T-helper 17 cell (primary cell): Measurements from ENCODE around the gene LILRB5. TPM values are rescaled to one million over a fixed set of nuclear protein-coding genes. Genes with fewer than 3 reads are reported as not detected.
"Not testable (repeated sequence)": the region's sequence is repeated elsewhere in the genome, so short reads cannot be mapped to it uniquely, and the experiment has no call there.

ENCODE experiments used
- ATAC-seq: fragments of 150-1000 bp; cut with Tn5 transposase; 2 replicates; pipeline ENCODE4 v1.10.0; 2021; ENCODE audit warnings: mild to moderate bottlenecking, moderate library complexity
- DNase-seq, 3 donors: peaks; one replicate each; pipeline versions ENCODE4 v3.0.0 to v3.0.0-alpha.2; 2020 to 2021
- H3K9me3 ChIP-seq: one replicate; pipeline ENCODE4 v1.7.0; 2013; ENCODE audit warnings: low read length, mild to moderate bottlenecking; ENCODE audit not compliant: control insufficient read depth, poor library complexity, severe bottlenecking
- H3K27ac Mint-ChIP-seq: one replicate; pipeline ENCODE4 v1.8.0; 2022; ENCODE audit warnings: mild to moderate bottlenecking, moderate library complexity, mixed read lengths
- H3K27me3 Mint-ChIP-seq: one replicate; pipeline ENCODE4 v1.8.0; 2022; ENCODE audit warnings: mixed read lengths
- H3K36me3 Mint-ChIP-seq: one replicate; pipeline ENCODE4 v1.8.0; 2022; ENCODE audit warnings: low read depth, mixed read lengths
- H3K4me1 Mint-ChIP-seq: one replicate; pipeline ENCODE4 v1.8.0; 2022; ENCODE audit warnings: mild to moderate bottlenecking, mixed read lengths
- H3K4me3 Mint-ChIP-seq: one replicate; pipeline ENCODE4 v1.8.0; 2022; ENCODE audit warnings: mild to moderate bottlenecking, moderate library complexity, mixed read lengths
- total RNA-seq, 4 donors: library from RNA in 2 of 4; stranded (reverse) in 2 of 4; gene quantifications; one replicate each; pipeline ENCODE4 v1.2.3 and lab custom pipeline; 2022 to 2026

The LILRB5 gene
- total RNA-seq, 2 donors from 2014 or later: 0.20 TPM; not detected in 1

DNA sequence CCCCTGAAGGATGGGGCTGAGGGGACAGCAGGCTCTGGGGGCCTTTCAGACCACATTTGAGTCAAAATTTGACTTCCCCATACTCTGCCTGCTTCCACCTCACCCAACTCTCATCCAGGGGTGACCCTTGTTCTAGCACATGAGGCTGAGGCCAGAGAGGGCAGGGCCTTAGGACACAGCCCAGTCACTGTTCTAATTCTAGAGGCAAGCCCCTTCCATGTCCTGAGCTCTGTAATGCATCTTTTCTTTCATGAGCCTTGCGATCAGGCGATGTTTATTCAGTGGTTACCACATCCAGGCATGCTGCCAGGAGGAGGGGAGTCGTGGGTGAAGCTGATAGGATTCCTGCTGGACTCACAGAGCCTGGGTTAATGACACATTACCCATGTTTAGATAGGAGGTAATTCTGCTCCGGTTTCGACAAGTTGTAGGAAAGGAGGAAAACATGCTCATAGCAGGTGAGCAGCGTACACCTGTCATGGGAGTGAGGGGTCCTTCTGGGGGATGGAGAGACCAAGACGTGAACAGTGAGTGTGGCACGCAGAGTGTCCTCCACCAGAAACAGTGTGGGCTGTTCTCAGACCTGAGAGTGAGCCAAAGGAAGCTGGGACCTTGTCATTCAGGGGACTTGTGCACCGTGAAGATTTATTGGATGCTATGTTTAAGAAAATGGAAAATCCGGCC, 47.1 kb downstream of the LILRB5 start:
- H3K9me3 ChIP-seq: no peaks in the 10 kb centered on the region
- peaks cover 9% of the 10 kb centered on the region for H3K36me3 Mint-ChIP-seq
- peak overlapping the region; percentile 88 for H3K4me3 Mint-ChIP-seq
- DNase-seq (no peak), ATAC-seq (no peak)
- H3K4me1 Mint-ChIP-seq: peaks cover 39% of the 10 kb centered on the region
- peak overlapping the region; percentile 95 for H3K27ac Mint-ChIP-seq
- H3K27me3 Mint-ChIP-seq: no peaks in the 10 kb centered on the region

DNA sequence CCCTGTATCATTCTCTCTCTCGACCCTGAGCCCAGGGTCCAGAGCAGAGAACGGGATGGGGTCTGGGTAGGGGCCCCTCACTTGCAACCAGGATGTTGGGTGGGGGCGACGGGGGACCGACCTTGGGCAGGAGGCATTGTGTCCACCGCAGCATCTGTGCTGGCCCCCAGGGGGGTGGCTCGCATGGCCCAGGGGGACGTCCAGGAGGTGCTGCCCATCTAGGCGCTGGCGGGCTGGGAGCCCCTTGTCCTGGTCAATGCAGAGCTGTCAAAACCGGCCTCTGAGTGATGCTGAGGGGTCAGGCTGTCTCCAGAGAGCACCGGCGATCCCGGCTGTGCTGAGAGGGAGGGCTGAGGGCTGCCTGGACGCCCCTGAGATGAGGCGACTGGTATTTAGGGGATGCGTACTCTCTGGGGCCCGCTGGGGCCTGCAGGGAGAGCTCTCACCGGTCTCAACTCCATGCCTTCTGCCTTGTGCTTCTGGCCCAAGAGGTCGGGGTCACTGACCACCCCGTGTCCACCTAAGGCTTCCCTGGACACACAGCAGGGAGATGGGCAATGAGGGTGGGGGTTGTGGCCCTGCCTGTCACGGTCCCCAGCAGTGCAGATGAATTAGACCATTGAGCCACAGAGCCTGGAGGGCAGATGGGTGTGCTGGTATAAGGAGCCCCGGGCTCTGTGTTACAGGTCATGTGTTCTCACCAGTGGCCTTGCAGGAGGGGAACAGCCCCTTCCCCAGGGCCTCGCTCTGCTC, 47.8 kb downstream of the LILRB5 start:
- H3K9me3 ChIP-seq: no peaks in the 10 kb centered on the region
- DNase-seq: no peak
- Mint-ChIP-seq H3K4me1 (peaks cover 43% of the 10 kb centered on the region), H3K27ac (peak overlapping the region; percentile 95), H3K4me3 (peak overlapping the region; percentile 88), H3K27me3 (no peaks in the 10 kb centered on the region), H3K36me3 (peaks cover 10% of the 10 kb centered on the region)
- no peak for ATAC-seq

DNA sequence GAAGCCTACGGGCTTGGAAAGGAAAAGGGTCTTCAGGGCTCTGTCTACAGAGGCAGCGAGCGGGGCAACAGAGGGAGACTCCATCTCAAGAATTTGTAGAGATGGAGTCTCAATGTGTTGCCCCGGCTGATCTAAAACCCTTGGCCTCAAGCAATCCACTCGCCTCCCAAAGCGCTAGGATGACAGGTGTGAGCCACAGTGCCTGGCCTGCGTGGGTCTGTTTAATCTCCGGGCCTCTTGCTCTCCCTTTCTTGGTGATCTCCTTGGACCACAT, 48.4 kb downstream of the LILRB5 start:
- H3K4me1 Mint-ChIP-seq: peaks cover 46% of the 10 kb centered on the region
- peak overlapping the region; percentile 95 for H3K27ac Mint-ChIP-seq
- no peak for ATAC-seq
- H3K27me3 Mint-ChIP-seq: no peaks in the 10 kb centered on the region
- no peak for DNase-seq
- no peaks in the 10 kb centered on the region for H3K9me3 ChIP-seq
- H3K36me3 Mint-ChIP-seq: peaks cover 10% of the 10 kb centered on the region
- peak overlapping the region; percentile 47 for H3K4me3 Mint-ChIP-seq

DNA sequence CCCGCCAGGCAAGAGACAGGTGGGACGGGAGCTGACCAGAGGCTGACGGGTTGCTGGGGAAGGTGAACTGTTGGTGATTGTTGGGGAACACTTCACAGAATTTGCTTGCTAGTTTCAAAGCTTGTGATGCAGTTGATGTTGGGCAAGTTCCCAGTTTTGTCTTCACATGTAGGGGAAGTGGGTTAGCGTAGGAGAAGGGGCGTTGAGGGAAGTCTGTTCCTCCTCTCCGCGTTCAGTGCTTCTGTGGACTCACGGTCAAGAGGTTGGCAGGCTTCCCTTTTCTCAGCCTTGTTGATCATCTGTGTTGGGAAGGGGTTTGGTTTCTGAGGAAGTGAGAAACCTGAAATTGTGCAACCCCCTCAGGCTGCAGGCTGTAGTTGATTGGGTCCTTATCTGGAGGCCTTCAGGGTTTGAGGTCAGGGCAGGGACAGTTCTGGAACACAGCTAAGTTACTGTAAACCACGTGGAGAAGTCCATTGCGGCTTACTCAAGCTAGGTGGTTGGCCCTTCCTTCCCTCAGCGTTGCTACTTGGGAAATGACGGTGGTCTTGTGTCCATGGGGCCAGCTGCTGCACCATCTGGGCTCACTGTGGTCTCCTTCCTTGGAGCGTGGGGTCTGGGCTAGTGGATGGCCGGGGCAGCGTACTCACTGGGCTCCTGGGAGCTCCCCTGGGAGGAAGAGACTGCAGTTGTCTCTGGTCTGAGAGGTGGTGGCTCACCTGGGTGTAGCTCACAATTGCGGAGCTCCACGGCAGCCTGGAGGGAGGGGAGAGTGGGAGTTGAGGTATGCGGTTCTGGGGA, 48.9 kb downstream of the LILRB5 start:
- H3K27ac Mint-ChIP-seq: peak overlapping the region; percentile 95
- DNase-seq (no peak), ATAC-seq (no peak)
- peaks cover 50% of the 10 kb centered on the region for H3K4me1 Mint-ChIP-seq
- peak overlapping the region; percentile 47 for H3K4me3 Mint-ChIP-seq
- peaks cover 10% of the 10 kb centered on the region for H3K36me3 Mint-ChIP-seq
- H3K9me3 ChIP-seq: no peaks in the 10 kb centered on the region
- H3K27me3 Mint-ChIP-seq: no peaks in the 10 kb centered on the region

DNA sequence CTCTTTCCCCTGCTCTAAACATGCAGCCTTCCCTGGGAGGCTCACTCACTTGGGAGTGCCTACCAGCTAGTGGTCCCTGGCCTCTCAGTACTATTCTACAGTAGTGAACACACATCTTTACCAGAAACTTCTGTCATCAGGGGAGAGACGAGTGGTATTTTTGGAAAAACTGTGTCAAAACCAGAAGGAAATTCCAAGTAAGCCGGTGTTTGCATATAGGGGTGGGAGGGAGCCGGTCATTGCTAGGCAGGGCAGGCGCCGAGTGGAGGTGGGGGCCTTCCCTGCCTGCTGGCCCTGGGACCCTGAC, 49.4 kb downstream of the LILRB5 start:
- H3K27ac Mint-ChIP-seq: peak overlapping the region; percentile 95
- no peaks in the 10 kb centered on the region for H3K27me3 Mint-ChIP-seq
- H3K36me3 Mint-ChIP-seq: peaks cover 10% of the 10 kb centered on the region
- peak overlapping the region; percentile 28 for H3K4me3 Mint-ChIP-seq
- no peak for ATAC-seq
- H3K9me3 ChIP-seq: no peaks in the 10 kb centered on the region
- H3K4me1 Mint-ChIP-seq: peaks cover 55% of the 10 kb centered on the region
- DNase-seq: no peak

DNA sequence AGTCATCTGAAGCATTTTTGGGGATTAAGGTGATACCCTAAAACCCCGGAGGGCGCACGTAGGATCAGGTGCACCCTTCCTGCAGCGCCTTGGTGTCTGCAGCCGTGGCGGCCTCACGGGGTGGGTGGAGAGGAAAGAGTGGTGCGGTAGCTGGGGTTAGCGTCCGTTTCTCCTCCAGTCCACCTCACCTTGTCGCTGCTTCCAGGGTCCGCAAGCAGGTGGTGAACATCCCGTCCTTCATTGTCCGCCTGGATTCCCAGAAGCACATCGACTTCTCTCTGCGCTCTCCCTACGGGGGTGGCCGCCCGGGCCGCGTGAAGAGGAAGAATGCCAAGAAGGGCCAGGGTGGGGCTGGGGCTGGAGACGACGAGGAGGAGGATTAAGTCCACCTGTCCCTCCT, 49.9 kb downstream of the LILRB5 start:
- not testable (repeated sequence) for H3K9me3 ChIP-seq, DNase-seq, H3K27me3 Mint-ChIP-seq, ATAC-seq
- Mint-ChIP-seq H3K4me3 (peak overlapping the region; percentile 28), H3K4me1 (peaks cover 58% of the 10 kb centered on the region), H3K27ac (peak overlapping the region; percentile 95), H3K36me3 (peaks cover 10% of the 10 kb centered on the region)

DNA sequence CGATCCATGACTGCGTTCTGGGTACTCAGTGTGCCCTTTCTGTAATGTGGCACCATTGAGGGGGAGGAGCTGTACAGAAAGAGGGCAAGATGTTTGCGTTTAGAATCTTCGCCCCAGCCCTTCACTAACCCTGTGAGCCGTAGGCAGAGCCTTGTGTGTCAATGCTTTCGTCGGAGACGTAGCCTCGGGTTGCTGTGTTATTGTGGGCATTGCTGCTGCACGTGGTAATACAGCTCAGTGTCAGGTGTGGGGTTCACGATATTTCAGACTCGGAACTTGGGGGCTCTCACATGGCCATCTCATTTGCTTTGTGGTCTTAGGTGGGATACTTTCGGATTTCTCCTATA, 50.3 kb downstream of the LILRB5 start:
- H3K9me3 ChIP-seq: no peaks in the 10 kb centered on the region
- H3K4me3 Mint-ChIP-seq: peak overlapping the region; percentile 21
- peaks cover 60% of the 10 kb centered on the region for H3K4me1 Mint-ChIP-seq
- no peaks in the 10 kb centered on the region for H3K27me3 Mint-ChIP-seq
- DNase-seq (no peak), ATAC-seq (no peak)
- H3K36me3 Mint-ChIP-seq: peaks cover 10% of the 10 kb centered on the region
- peak overlapping the region; percentile 95 for H3K27ac Mint-ChIP-seq

DNA sequence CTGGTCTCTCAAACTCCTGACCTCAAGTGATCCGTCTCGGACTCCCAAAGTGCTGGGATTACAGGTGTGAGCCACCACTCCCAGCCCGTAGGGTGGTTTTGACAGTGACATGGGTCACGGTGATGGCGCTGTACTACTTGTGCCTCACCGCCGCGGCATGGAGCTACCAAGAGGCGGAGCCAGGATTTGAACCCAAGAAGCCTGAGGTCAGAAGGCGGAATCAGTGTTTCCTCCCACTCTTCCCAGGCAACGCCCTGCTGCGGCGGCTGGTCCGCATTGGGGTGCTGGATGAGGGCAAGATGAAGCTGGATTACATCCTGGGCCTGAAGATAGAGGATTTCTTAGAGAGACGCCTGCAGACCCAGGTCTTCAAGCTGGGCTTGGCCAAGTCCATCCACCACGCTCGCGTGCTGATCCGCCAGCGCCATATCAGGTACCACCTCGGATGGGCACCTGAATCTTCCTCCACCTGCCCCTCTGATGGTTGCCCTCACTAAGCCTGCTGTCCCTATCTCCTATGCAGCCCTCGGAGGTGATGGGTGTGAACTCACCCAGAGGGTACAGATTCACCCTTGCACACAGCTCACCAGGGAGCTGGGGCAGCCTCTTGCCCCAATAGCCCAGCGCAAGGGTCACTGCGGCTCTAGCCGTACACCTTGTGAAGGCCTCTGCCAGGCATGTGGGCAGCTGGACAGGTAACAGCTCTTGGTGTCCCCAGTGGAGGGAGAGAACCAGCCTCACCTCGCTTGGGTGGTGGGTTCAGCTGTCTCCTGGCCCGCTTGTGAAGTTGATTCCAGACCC, 50.8 kb downstream of the LILRB5 start:
- Mint-ChIP-seq H3K4me3 (no peak overlapping the region), H3K27ac (peak overlapping the region; percentile 95), H3K27me3 (no peaks in the 10 kb centered on the region), H3K36me3 (peaks cover 10% of the 10 kb centered on the region), H3K4me1 (peaks cover 64% of the 10 kb centered on the region)
- H3K9me3 ChIP-seq: no peaks in the 10 kb centered on the region
- ATAC-seq (no peak), DNase-seq (no peak)

DNA sequence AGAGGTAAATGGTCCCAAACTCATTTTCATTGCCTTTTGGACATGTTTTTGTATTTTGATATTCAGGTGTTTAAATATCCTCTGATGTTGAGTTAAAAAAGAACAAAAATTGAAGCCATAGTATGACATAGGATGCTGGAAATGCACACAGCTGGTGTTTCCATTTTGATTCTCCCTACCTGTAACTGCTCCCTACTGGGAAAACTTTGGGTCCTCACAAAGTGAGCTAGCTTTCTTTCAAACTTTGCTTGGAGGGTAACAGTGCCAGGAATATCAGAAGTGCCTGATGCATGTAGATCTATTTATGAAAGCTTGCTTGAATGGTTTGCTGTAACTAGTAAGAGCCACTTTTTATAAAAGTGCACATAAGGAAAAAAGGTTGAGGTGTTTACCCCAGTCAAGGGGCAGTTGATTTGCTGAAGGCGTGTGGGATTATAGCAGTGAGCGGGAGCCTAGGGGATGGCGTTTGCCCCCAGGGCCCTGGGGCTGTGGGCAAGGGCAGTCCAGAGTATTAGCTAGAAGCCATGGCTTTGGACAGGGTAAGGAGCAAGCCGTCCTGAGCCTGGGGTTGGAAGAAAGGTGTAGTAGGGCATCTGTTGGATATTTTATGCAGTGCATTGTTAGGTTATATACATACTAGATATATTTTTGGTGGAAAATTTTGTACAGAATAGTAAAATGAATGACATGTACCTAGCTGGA, 52.2 kb downstream of the LILRB5 start:
- Mint-ChIP-seq H3K27ac (peak overlapping the region; percentile 100), H3K4me3 (peak overlapping the region; percentile 71)
- no peaks in the 10 kb centered on the region for H3K9me3 ChIP-seq

DNA sequence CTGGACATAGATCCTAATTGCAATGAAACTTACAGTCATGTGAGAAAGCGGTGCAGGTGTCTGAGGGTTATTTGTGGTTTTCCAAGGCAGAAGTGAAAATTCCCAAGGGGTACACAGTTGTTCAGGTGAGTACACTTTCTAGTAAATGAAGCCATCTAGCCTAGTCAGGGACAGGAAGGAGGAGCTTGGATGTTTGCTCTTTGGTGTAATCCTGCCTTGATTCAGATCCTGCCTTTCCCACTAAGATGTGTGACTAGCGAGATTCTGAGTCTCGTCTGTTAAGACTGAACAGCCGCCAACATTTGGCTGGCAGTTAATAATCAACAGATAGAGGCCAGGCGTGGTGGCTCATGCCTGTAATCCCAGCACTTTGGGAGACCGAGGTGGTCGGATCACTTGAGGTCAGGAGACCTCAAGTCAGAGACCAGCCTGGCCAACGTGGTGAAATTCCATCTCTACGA, 53.9 kb downstream of the LILRB5 start:
- Mint-ChIP-seq H3K27ac (peak overlapping the region; percentile 100), H3K4me3 (peak overlapping the region; percentile 73), H3K4me1 (peaks cover 47% of the 10 kb centered on the region), H3K27me3 (peaks cover 5% of the 10 kb centered on the region), H3K36me3 (peaks cover 12% of the 10 kb centered on the region)
- DNase-seq (no peak), ATAC-seq (no peak)
- H3K9me3 ChIP-seq: no peaks in the 10 kb centered on the region

More for the DNA sequence above, 52.2 kb downstream of the LILRB5 start:
- ATAC-seq: no peak
- peaks cover 12% of the 10 kb centered on the region for H3K36me3 Mint-ChIP-seq
- no peak for DNase-seq
- H3K27me3 Mint-ChIP-seq: peaks cover 5% of the 10 kb centered on the region
- H3K4me1 Mint-ChIP-seq: peaks cover 60% of the 10 kb centered on the region

DNA sequence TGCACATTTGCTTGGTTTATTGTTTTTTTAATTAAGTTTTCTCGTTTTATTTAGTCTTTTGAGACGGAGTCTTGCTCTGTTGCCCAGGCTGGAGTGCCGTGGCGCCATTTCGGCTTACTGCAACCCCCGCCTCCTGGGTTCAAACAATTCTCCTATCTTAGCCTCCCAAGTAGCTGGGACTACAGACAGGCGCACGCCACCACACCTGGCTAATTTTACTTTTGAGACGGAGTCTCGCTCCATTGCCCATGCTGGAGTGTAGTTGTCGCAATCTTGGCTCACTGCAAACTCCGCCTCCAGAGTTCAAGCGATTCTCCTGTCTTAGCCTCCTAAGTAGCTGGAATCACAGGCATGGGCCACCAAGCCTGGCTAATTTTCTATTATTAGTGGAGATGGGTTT, 55.1 kb downstream of the LILRB5 start:
- Mint-ChIP-seq H3K4me1 (peaks cover 40% of the 10 kb centered on the region), H3K27ac (peak overlapping the region; percentile 100), H3K4me3 (peak overlapping the region; percentile 99)

DNA sequence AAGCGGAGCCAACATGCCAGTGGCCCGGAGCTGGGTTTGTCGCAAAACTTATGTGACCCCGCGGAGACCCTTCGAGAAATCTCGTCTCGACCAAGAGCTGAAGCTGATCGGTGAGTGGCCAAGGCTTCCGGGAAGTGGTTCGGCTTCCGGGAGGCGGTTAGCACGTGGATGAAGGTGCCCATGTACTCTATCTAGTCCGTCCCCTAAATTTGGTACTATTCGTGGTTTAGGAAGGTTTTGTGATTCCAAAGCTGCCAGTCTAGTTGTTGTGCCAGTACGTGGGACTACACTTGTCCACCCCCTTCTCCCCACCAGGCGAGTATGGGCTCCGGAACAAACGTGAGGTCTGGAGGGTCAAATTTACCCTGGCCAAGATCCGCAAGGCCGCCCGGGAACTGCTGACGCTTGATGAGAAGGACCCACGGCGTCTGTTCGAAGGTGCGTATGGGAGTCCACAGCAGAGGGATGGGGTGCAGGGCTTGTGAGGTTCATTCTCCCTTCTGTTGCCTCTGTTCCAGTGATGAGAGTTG, 55.8 kb downstream of the LILRB5 start:
- no peak for ATAC-seq
- Mint-ChIP-seq H3K27me3 (peaks cover 5% of the 10 kb centered on the region), H3K27ac (peak overlapping the region; percentile 100), H3K36me3 (peaks cover 8% of the 10 kb centered on the region), H3K4me3 (peak overlapping the region; percentile 99), H3K4me1 (peaks cover 40% of the 10 kb centered on the region)
- H3K9me3 ChIP-seq: no peaks in the 10 kb centered on the region
- DNase-seq: no peak

More for the DNA sequence above, 55.1 kb downstream of the LILRB5 start:
- H3K36me3 Mint-ChIP-seq: peaks cover 8% of the 10 kb centered on the region
- peaks cover 5% of the 10 kb centered on the region for H3K27me3 Mint-ChIP-seq
- DNase-seq: no peak
- ATAC-seq: no peak
- no peaks in the 10 kb centered on the region for H3K9me3 ChIP-seq
